Activated CD4-positive, alpha-beta T cell treated with anti-CD3 and anti-CD28 coated beads for 4 hours (primary cell): ENCODE results near the gene SYNJ2.

Experiments
- DNase-seq, 2 donors: peaks; one replicate each; pipeline ENCODE4 v3.0.0-alpha.2; 2020

Gene SYNJ2

DNA sequence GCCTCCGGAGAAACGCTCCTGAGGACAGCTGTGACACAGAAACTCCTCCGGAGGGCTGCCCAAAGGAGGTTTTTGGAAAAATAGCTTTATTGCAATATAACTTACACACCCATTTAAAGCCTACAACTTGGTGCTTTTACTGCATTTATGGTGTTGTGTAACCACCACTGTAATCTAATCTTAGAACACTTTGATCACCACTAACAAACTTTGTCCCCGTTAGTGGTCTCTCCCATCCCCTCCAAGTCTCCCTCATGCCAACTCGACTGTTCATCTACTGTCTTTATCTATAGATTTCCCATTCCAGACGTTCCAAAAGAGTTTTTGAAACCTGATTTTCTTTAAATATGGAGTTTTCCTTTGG lies 62.8 kb downstream of the SYNJ2 start:
- no peak for DNase-seq

DNA sequence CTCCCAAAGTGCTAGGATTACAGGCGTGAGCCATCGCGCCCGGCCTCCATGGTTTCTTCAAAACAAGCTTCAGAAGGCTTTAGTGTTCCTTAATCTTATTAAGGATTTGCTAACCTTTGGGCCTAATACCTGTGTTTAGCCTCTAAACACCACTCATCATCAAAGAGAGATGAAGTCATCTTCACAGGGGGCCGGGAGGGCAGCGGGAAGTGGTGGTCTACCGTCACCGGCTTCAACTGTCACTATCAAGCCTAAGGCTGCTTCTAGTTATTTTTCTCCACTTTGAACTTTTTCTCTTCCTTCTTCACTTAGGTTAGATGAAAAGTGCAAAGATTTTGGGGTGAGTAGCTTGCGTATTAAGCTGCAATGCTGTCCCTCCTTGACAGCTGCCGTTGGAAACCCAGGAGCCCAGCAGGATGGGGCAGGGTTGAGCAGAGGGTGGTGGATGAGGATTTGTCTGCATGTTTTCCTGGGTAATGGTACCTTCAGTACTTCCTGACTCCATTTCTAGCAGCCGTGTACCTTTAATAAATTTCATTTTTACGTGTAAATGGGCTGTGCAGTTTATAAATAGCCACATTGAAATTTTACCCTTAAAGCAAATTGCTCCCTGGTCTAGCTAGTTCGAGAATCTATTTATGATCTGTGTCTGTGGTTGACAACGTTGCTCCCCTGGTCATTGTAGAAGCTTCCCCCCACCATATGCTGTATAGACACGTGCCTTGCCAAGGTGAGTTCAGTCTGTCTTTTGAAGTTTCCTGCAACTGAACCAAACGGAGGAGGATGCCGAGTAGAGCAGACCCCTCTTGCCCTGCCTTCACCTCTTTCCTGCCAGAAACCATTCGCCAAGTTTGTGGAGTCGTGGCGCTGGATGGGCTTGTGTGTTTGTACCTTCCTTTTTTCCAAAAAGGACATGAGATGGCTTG lies 64.8 kb downstream of the SYNJ2 start:
- no peak for DNase-seq

DNA sequence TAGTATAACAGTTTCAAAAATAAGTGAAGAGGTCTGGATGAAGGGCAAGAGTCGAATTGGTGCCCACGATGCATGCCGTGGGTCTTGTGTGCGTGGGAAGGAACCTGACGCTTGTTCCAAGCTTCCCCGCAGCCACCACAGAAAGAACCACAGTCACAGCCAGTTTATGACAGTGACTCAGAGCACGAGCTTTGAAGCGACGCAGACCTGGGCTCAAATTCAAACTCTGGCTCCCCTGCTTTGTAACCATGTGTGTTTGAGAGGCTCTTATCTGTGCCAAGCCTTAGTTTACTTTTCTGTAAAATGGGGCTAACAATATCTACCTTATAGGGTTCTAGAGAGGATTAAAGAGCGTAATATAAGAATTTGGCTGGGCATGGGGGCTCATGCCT lies 65.5 kb downstream of the SYNJ2 start:
- DNase-seq: peak; percentile 56 to 67

DNA sequence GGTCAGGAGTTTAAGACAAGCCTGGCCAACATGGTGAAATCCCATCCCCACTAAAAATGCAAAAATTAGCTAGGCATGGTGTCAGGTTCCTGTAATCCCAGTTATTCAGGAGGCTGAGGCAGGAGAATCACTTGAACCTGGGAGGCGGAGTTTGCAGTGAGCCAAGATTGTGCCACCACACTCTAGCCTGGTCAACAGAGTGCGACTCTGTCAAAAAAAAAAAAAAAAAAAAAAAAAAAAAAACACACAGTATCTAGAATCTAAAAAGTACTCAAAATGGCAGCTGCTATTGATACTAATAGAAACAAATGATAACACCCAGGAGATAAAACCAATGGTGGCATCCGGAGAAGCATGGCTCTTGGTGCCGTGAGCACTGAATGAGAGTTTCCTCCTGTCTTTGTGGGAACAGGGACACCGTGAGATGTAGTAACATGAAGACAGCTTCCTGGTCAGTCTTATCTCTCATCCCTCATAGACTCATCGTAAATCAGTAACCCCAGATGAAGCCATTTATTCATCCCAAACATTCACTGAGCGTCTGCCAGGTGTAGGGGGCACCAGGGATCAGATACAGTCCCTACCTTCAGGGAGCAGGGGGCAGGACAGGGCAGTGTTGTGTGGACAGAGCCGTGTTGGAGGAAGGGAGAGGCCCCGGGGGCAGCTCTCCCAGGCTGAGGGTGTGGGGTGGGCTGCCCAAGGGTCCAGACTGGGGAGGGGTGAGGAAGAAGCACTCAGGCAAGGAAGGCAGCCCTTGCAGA lies 66.1 kb downstream of the SYNJ2 start:
- DNase-seq: no peak

DNA sequence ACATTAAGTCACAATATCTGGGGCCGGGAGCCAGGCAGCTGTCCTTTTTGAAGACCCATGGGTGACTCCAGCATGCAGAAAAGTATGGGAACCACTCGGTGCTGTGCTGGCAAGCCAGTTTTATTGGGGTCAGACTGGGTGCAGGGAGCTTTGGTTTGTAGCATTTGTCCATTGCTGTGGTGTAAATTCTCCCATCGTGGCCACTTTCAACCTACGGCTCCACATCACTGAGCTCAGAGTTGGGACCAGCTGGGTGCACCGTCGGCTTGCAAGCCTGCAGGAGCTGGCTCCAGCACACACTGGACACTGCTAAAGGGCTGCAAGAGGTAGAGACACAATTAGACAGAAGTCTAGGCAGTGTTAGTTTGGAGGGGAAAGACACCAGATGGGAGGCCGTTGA lies 66.9 kb downstream of the SYNJ2 start:
- no peak for DNase-seq

DNA sequence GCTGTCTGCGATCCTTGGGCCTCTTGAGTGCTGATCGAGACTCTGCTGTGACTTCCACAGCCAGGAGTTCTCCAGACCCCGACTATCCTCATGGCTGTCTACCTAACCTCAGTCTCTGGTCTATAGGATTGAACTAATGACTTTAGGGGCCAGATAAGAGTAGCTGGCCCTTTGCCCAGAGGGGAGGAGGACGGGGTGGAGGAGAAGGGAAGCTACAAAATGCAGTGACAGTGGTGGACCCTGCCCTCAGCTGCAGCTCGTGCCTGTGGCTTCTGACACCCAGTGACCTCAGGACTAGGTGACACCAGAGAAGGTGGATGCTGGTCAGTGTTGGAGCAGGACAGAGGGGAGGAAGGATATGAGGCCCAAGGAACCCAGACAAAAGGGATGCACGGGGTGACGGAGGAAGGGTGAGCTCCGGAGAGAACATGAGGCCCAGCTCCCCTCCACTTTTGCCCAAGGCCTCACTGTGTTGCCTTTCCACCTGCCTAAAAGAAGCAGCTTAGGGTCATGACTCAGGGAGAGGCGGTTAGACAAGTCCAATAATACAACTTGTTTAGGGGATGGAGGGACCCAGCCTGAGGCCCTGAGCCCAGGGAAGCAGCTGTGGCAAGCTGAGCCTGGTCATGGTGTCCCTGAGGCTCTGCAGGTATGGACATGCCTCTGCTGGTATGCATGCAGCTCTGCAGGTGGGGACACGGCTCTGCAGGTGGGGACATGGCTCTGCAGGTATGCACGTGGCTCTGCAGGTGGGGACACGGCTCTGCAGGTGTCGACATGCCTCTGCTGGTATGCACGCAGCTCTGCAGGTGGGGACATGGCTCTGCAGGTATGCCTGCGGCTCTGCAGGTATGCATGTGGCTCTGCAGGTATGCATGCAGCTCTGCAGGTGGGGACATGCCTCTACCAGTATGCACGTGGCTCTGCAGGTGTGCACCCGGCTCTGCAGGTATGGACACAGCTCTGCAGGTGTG lies 67.7 kb downstream of the SYNJ2 start:
- DNase-seq: no peak

DNA sequence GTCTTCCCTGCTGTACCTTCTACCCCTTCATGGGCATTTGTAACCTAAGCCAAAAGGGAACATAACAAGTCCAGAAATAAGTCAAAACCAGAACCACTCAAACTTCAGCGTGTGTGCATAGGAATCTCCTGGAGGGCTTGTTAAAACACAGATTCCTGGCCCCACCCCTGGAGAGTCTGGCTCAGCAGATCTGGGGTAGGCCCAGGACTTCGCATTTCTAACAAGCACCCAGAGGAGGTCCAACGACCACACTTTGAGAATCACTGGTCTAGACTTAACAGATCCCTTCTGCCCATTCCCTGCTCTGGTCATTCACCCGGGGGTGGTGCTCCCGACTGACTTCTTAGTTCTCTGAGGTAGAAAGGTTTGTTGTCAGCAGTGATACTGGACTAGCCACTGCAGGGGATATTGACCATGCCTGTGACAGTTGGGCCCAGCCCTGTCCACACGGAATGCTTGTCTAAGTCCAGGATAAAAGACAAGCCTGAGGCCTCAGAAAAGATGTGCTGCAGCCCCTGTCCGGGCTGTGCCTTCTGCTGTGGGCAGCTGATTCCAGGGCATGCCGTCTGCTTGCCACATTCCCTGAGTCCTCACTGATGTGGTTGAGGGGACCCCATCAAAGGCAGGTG lies 68.6 kb downstream of the SYNJ2 start:
- no peak for DNase-seq

DNA sequence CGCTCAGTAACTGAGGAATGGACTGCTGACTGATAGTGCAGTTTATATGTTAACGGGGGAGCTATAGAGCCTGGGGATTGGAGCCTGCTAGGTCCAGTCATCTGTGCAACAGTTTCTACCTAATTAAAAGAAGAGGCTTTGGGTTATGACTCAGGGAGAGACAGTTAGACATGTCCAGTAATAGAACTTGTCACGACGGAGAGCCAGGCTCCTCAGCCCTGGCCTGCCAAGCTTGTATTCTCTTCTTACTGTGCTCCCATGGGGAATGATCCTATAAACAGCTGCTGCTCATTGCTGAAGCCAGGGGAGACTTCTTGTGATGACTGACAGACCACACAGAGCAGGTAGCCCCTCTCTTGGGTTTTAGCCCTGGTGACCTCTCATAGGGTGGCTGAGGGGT lies 69.3 kb downstream of the SYNJ2 start:
- no peak for DNase-seq

DNA sequence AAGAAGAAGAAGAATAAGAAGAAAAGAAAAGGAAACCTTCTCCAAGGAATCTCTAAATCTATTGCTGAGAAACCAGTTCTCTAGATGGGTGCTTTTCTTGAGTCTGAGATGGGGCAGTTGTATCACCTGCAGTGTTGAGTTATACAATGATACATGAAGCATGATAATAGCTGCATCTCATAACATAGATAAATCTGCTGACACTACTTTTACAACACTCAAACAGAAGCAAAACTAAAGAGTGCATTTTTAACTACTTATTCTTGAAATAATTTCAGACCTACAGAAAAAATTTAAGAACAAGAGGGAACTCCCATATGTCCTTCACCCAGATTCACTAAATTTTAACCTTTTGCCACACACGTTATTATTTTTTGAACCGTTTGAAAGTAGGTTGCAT lies 70.3 kb downstream of the SYNJ2 start:
- DNase-seq: no peak

DNA sequence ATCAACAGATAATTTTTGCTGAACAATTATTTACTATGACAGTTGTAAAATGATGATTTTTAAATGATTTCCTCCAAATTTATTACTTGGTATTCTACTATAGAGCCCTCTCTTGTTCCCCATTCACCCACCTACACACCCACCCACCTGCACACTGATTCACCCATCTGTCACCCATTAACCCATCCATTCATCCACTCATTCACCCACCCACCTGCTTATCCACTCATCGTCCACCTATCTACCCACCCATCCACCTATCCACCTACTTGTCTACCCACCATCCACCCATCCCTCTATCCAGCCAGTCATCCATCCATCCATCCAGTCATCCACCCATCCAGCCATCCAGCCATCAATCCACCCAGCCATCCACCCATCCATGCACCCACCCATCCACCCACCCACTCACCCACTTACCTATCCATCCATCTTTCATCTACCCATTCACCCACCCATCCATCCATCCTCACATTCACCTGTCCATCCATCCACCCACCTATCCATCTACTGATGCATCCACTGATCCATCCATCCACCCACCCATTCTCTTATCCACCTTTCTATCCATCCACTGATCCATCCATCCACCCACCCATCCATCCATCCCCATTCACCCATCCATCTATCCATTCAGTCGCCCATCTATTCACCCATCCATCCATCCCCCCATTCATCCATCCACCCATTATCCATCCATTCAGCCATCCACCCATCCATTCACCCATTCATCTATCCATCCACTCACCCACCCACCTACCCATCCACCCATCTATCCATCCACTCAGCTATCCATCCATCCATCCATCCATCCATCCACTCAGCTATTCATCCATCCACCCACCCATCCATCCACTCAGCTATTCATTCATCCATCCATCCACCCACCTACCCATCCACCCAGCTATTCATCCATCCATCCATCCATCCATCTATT lies 72.0 kb downstream of the SYNJ2 start:
- peak; percentile 63 to 68 for DNase-seq

DNA sequence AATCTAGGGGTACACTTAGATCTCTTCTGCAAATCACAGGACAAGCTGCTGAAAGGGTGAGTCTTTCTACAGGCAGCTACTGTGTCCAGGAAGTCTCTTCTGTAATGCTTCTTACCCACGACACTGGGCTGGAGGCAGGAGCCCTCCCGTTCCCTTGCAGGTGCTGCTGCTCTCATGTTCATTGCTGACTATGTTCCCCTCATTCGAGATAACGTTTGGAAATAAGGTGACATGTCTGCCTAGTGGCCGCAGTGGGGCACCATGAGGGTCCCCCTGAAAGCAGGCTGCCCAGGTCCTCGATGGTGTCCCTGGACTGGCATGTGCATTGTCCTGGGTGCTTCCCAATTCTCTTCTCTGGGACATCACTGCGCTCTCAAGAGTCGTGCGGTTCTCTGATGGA lies 74.7 kb downstream of the SYNJ2 start:
- no peak for DNase-seq

DNA sequence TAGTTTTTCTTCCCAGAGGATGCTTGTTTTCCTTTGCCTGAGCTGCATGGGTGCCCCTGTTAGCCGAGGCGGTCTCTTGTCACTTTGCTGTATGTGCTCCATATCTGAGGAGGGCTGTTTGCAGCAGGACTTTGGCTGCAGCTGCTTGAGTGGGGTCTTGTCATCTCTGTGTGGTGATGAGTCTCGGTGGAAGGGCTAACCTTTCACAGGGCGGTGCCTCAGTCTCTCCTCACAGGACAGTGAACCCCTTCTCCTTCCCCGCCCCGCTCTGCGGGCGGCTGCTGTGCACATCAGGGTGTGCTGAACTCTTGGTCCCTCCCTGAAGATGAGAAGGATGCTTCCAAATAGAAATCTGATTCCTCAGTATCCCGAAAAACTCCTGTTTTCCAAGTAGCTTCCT lies 75.1 kb downstream of the SYNJ2 start:
- DNase-seq: no peak

DNA sequence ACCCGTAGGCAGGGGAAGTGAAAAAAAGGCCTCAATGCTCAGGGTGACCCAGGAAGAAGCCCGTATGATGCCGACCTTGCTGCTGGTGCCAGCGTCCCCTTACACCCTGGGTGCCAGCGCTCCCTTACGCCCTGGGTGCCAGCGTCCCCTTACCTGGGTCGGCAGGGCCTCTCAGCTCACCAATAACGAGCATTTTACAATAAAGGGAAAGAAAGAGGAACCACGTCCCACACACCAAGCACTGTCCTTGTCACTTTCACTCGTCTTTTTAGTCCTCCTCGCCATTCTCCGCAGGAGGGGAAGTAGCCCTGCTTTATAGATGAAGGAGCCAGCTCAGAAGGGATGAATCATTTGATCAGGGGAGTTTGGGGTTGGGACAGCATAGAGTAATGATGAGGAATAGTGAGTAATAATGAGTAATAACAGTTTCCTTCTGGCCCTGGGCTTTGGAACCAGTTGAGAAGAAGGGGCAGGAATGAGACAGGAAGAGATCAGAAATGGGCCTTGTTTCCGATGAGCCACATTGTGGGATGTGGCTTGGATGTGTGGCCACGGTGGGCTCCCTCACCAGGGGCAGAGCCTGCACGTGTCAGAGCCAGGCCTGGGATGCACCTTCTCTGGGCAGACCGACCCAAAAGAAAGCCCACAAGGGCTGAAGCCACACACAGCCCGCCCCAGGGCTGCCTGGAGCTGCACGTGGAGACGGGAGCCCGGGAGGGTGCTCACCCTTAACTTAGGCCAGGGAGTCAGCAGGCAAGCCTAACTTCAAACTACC lies 75.7 kb downstream of the SYNJ2 start:
- DNase-seq: peak; percentile 18 to 35

DNA sequence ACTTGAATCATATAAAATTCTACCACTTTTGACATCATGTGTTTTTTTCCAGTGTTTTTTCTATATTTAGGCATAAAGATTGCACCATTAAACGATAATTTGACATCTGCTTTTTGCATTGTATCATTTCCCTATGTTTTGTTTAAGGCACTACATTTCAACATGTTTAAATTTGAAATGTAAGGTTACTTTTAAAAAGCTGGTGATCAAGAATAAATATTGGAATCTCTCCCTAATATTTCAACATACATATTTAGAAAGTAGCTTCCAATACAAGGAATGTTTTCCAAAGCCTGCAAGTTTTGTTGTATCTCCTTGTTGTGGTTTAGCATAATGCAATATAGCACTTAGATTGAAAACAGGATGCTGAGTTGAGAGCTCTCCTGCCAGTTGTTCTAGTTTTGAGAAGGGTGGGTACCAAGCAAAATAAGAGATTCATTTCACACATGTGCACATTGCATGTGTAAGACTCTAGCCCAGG lies 76.5 kb downstream of the SYNJ2 start:
- DNase-seq: no peak

DNA sequence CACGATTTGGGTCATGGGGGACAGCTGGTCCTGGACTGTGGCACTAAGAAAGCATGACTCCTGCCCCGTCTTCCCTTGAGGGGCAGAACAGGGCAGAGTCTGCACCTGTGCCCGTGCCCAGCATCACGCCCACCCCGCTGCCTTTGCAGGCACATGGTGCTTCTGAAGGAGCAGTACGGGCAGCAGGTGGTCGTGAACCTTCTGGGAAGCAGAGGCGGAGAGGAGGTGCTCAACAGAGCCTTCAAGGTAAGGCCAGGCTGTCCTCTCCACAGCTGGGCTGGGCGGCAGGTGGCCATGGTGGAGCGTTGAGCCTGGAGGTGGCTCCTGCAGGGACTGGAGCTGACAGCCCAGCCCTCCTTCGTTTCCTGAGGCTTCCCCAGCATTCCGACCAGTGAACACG lies 77.4 kb downstream of the SYNJ2 start:
- DNase-seq: no peak

DNA sequence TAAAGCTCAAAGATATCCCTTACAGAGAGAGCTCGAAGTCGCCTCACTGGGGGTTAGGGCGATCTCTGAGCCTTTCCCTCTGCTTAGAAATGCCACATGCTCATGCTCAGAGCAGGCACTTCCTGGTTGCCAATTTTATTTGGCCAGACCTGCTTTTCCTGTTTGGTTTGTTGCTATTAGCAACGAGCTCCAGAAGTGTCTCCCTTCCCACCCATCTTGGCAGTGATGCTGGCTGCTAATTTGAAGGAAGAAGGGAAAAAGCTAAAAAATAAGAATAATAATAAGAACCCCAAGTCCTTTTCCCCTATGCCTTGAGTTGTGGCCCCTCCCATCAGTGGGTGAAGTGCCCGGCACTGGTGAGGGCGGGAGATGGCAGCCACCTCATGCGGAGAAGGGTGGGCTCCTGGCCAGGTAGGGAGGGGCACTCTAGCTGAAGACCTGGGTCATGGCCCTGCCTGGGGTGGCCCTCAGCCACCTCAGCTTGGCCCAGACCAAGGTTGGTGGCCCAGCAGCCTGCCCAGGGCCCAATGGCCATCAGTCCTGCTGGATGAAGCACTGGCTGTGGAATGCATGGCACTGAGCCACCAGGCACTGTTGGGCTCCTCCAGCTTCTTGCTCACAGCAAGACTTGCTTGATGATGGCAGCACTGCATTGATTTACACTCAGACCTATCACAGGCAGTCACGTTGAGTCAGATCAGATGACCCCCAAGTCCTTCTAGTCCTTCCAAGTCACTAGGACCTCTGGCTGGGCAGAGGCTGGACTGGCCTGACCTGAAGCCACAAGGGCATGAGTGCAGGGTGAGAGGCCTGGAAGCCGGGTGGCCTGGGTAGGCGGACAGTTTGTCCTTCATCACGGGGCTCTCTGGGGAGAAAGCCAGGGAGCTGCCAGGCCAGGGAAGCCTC lies 79.0 kb downstream of the SYNJ2 start:
- no peak for DNase-seq

DNA sequence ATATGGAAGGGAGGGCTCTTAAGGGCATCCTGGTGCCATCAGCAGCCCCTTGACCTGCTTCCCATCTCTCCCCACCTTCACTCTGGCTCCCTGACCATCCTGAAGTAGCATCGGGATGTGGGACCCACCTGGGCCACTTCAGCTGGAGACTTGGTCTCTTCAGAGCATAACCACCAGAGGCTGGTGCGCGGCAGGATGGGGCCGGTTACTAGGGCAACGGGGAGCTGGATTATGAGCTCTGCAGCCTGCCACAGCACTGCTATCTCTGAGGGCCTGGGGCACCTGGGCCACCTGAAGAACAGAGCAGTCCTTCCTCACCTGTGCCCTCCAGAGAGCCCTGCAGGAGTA lies 79.7 kb downstream of the SYNJ2 start:
- DNase-seq: no peak

DNA sequence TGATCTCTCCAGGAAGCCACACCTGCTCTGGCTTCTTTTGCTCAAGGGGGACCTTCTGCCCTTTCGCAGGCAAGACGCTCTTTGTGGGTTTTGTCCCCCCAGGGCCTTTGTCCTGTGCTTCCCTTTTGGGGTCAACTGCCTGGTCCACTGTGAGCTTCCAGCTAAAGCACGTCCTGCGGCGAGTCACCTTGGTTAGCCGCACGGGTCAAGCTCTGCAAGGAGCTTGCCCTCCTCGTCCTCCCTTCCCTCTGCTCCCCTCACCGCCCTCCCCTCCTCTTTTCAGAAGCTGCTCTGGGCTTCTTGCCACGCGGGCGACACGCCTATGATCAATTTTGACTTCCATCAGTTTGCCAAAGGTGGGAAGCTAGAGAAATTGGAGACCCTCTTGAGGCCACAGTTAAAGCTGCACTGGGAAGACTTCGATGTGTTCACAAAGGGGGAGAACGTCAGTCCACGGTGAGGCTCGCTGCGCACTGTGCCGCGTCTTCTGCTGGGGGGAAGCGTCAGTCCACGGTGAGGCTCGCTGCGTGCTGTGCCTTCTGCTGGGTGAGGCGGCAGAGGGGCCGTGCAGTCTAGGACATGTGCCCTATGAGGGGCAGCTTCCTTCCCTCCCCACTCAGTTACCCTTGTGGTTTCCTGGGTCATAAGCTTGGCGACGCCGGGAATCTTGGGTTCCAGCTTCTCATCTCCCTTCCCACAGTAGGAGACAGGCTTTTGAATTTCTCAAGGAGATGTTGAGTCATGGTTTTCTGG lies 80.2 kb downstream of the SYNJ2 start:
- DNase-seq: no peak

DNA sequence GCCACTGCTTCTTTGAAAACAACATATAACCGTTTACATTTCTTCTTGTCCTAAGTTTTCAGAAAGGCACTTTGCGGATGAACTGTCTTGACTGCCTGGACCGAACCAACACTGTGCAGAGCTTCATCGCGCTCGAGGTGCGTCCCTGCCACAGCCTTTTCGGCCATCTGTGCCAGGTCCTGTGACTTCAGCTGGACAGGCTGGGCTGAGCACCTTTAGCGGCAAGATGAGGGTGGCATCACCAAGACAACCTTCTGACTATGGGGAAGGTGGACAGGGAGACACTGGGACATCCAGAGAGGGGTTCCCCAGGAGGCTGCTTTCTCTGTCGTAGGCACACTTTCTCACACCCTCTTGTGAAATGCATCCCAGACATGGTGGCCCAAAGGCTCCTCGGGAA lies 82.1 kb downstream of the SYNJ2 start:
- no peak for DNase-seq
